Tibial artery (tissue), 4 donors: ENCODE measurements around the gene REEP6.

Experiments used
- DNase-seq, 2 donors: peaks; one replicate each; pipeline ENCODE4 v3.0.0-alpha.2; 2019
- H3K27ac ChIP-seq, 2 donors: fragments of 200-600 bp; sonication (generic) in 1 of 2; 1 replicate in 1 of 2; 2 replicates in 1 of 2; pipeline ENCODE4 v1.5.1; 2018 to 2019; ENCODE audit warnings: mild to moderate bottlenecking in 1 of 2
- H3K27me3 ChIP-seq, 2 donors: fragments of 200-600 bp; sonication (generic) in 1 of 2; one replicate each; pipeline versions ENCODE4 v1.5.1 to v1.6.0; 2016 to 2019
- H3K36me3 ChIP-seq, 3 donors: fragments of 200-600 bp; sonication (generic) in 2 of 3; one replicate each; pipeline ENCODE4 v1.5.1; 2016 to 2019; ENCODE audit warnings: mild to moderate bottlenecking in 2 of 3
- H3K4me1 ChIP-seq, 4 donors: fragments of 200-600 bp; sonication (generic) in 2 of 4; 1 replicate in 3 of 4; 2 replicates in 1 of 4; pipeline ENCODE4 v1.5.1; 2016 to 2019
- H3K4me3 ChIP-seq, 2 donors: fragments of 200-600 bp; sonication (generic) in 1 of 2; 1 replicate in 1 of 2; 2 replicates in 1 of 2; pipeline ENCODE4 v1.5.1; 2018 to 2019; ENCODE audit warnings: mild to moderate bottlenecking in 2 of 2
- H3K9me3 ChIP-seq, 3 donors: fragments of 200-600 bp; sonication (generic) in 1 of 3; one replicate each; pipeline ENCODE4 v1.5.1; 2016 to 2019
- CTCF ChIP-seq, 2 experiments: fragments of 200-600 bp in 1 of 2; fragments of 450-650 bp in 1 of 2; IDR thresholded peaks; one replicate each; pipeline ENCODE4 v1.5.1; 2017 to 2019; ENCODE audit warnings: antibody characterized with exemption in 2 of 2, mild to moderate bottlenecking in 1 of 2, moderate library complexity in 1 of 2
- intact Hi-C: fragments of 100-400 bp; cut with DNase I; formaldehyde crosslinking; loops from one replicate; pipeline ENCODE4 v1.15.0; 2023; ENCODE audit warnings: low total_unique reads

Gene REEP6

GRCh38 chr19:1446713-1447481 lies 44.1 kb upstream of the REEP6 start:
- Histone ChIP-seq H3K27me3 (peaks cover 27 to 68% of the 10 kb centered on the region in 2 donors), H3K36me3 (peaks cover 10 to 18% (median 11%) of the 10 kb centered on the region in 3 donors), H3K9me3 (no peaks in the 10 kb centered on the region), H3K27ac (no peak overlapping the region), H3K4me3 (no peak overlapping the region), H3K4me1 (peaks cover 0 to 36% (median 27%) of the 10 kb centered on the region in 4 donors)
- TF ChIP-seq CTCF (IDR thresholded peaks at IDR 0.05), result no peak
- intact Hi-C loops, result no loop called here
- DNase-seq, result no peak

GRCh38 chr19:1447504-1447903 lies 43.5 kb upstream of the REEP6 start:
- no peak overlapping the region for H3K4me3 ChIP-seq
- peaks cover 0 to 42% (median 30%) of the 10 kb centered on the region in 4 donors for H3K4me1 ChIP-seq
- no peak overlapping the region for H3K27ac ChIP-seq
- intact Hi-C loops, result no loop called here
- peaks cover 27 to 74% of the 10 kb centered on the region in 2 donors for H3K27me3 ChIP-seq
- no peak for DNase-seq
- H3K9me3 ChIP-seq, result no peaks in the 10 kb centered on the region
- no peak for TF ChIP-seq CTCF (IDR thresholded peaks at IDR 0.05)
- peaks cover 5 to 12% (median 5%) of the 10 kb centered on the region in 3 donors for H3K36me3 ChIP-seq

- Histone ChIP-seq H3K4me3 (no peak overlapping the region), H3K27me3 (peaks cover 27 to 78% of the 10 kb centered on the region in 2 donors), H3K4me1 (peaks cover 0 to 46% (median 32%) of the 10 kb centered on the region in 4 donors), H3K27ac (no peak overlapping the region), H3K9me3 (no peaks in the 10 kb centered on the region), H3K36me3 (peaks cover under 1 to 7% (median under 1%) of the 10 kb centered on the region in 3 donors)
- no peak for TF ChIP-seq CTCF (IDR thresholded peaks at IDR 0.05)
- DNase-seq, result no peak
- intact Hi-C loops, result no loop called here
These were observed 43.0 kb upstream of the REEP6 start for GRCh38 chr19:1447944-1448343.

GRCh38 chr19:1449467-1450442 lies 41.2 kb upstream of the REEP6 start, which contains the start of gene APC2:
Gene APC2 (plus strand): TSS chr19:1450121. CDS start chr19:1453002, 2,881 bp downstream.
- H3K4me3 ChIP-seq, result no peak within 1 kb of the TSS
- peaks cover 0 to 59% (median 42%) of the 10 kb centered on the region in 4 donors for H3K4me1 ChIP-seq
- H3K27ac ChIP-seq, result no peak within 1 kb of the TSS
- DNase-seq, result no peak
- no peak for TF ChIP-seq CTCF (IDR thresholded peaks at IDR 0.05)
- H3K9me3 ChIP-seq, result no peaks in the 10 kb centered on the region
- intact Hi-C loops, result no loop called here
- H3K36me3 ChIP-seq, result no peaks in the 10 kb centered on the region
- H3K27me3 ChIP-seq, result peaks cover 30 to 90% of the 10 kb centered on the region in 2 donors
